ENCODE data around the gene DAPL1. TPM values are rescaled to one million over a fixed set of nuclear protein-coding genes. Genes with fewer than 3 reads are reported as not detected.

Gene DAPL1
- polyA plus RNA-seq, 1 experiment, result not detected

DNA sequence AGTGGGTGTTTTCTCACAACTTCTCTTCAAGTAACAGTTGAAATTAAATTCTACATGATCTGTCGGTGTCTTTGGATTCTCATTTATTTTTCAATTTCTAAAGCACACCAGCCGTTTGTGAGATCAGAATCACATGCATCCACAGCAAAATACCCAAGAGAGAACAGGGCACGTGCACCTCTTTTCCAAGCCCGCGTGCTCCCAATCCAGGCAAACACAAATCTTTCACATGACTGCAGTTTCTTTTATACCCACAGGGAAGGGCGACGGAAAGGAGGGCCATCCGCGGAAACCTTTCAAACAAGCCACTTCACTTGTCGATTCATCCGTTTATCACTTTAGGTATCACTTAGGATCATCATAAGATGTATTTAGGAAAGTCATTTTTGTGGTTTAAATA lies 13.0 kb upstream of the DAPL1 start:
- DNase-seq (ENCODE audit: low read depth), result no peak
- POLR2A ChIA-PET, result no interaction called here
- CTCF ChIA-PET, result interaction anchor here (1.9 kb wide), 1 partner anchor 26 kb away, joined by 6 read pairs; no protein-coding TSS in a partner anchor
- H3K36me3 ChIP-seq (ENCODE audit: control insufficient read depth, insufficient read depth, low read length), result no peaks in the 10 kb centered on the region
- no peaks in the 10 kb centered on the region for H3K27me3 ChIP-seq (ENCODE audit: control insufficient read depth, insufficient read depth, low read length)
- H3K4me3 ChIP-seq (ENCODE audit: low read depth, low read length), result no peak overlapping the region
- TF ChIP-seq, protein P1, sequence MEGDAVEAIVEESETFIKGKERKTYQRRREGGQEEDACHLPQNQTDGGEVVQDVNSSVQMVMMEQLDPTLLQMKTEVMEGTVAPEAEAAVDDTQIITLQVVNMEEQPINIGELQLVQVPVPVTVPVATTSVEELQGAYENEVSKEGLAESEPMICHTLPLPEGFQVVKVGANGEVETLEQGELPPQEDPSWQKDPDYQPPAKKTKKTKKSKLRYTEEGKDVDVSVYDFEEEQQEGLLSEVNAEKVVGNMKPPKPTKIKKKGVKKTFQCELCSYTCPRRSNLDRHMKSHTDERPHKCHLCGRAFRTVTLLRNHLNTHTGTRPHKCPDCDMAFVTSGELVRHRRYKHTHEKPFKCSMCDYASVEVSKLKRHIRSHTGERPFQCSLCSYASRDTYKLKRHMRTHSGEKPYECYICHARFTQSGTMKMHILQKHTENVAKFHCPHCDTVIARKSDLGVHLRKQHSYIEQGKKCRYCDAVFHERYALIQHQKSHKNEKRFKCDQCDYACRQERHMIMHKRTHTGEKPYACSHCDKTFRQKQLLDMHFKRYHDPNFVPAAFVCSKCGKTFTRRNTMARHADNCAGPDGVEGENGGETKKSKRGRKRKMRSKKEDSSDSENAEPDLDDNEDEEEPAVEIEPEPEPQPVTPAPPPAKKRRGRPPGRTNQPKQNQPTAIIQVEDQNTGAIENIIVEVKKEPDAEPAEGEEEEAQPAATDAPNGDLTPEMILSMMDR (IDR thresholded peaks at IDR 0.05; ENCODE audit: insufficient read depth, low read depth, low read length), result no peak

DNA sequence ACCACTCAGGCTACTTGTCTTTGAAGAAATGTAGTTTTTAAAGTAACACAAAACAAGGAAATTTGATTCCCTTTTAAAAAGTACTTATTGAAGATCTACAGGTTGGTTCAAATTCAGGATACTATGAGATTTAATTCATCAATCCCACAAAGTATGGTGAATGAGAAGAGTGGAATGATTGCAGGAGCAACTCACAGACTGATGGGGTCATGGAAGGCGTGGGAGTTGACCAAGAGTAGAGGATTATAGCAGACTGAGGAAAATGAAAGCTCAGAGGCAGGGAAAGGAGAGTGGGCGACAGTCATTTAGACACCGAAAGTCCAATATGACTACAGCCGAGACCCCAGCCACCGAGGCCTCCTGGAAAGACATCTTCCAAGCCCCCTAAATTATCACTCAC lies 12.5 kb upstream of the DAPL1 start:
- POLR2A ChIA-PET, result no interaction called here
- CTCF ChIA-PET, result interaction anchor here (0.6 to 1.9 kb wide), 2 partner anchors 27 to 37 kb away, joined by 4 to 6 read pairs; no protein-coding TSS in a partner anchor
- no peaks in the 10 kb centered on the region for H3K36me3 ChIP-seq (ENCODE audit: control insufficient read depth, insufficient read depth, low read length)
- no peaks in the 10 kb centered on the region for H3K27me3 ChIP-seq (ENCODE audit: control insufficient read depth, insufficient read depth, low read length)
- TF ChIP-seq, protein P1 (IDR thresholded peaks at IDR 0.05; ENCODE audit: insufficient read depth, low read depth, low read length), result no peak
- no peak for DNase-seq (ENCODE audit: low read depth)
- H3K4me3 ChIP-seq (ENCODE audit: low read depth, low read length), result no peak overlapping the region

GRCh38 chr2:158783923-158784322 lies 11.2 kb upstream of the DAPL1 start:
- ChIA-PET POLR2A (no interaction called here), CTCF (interaction anchor here (1.1 to 1.9 kb wide), 2 partner anchors 14 to 28 kb away, joined by 3 to 6 read pairs; no protein-coding TSS in a partner anchor)
- no peak for DNase-seq (ENCODE audit: low read depth)
- TF ChIP-seq, protein P1 (IDR thresholded peaks at IDR 0.05; ENCODE audit: insufficient read depth, low read depth, low read length), result no peak
- no peaks in the 10 kb centered on the region for H3K36me3 ChIP-seq (ENCODE audit: control insufficient read depth, insufficient read depth, low read length)
- H3K27me3 ChIP-seq (ENCODE audit: control insufficient read depth, insufficient read depth, low read length), result no peaks in the 10 kb centered on the region
- no peak overlapping the region for H3K4me3 ChIP-seq (ENCODE audit: low read depth, low read length)

DNA sequence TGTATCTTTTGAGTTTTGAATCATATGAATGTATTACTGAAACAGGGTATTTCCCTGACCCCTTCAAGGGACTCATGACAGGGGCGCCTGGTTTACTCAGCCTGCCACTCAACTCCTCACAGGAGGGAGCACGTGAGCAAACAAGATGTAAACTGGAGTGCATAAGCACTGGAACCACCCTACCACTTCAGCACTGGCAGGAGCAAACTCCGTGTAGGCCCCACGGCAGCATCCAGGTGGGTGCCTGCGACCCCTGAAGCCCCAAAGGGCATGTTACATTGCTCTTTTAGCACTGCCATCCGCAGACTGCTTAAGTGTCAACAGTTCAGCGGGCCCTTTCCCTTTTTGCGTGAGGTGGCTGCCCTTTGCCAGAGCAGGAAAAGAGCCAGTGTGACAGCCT lies 8.2 kb upstream of the DAPL1 start:
- Histone ChIP-seq H3K27me3 (ENCODE audit: control insufficient read depth, insufficient read depth, low read length) (no peaks in the 10 kb centered on the region), H3K4me3 (ENCODE audit: low read depth, low read length) (no peak overlapping the region), H3K36me3 (ENCODE audit: control insufficient read depth, insufficient read depth, low read length) (no peaks in the 10 kb centered on the region)
- DNase-seq (ENCODE audit: low read depth), result no peak
- TF ChIP-seq, protein P1 (IDR thresholded peaks at IDR 0.05; ENCODE audit: insufficient read depth, low read depth, low read length), result no peak
- CTCF ChIA-PET, result no interaction called here
- POLR2A ChIA-PET, result no interaction called here

- no peak for DNase-seq (ENCODE audit: low read depth)
- Histone ChIP-seq H3K4me3 (ENCODE audit: low read depth, low read length) (no peak overlapping the region), H3K36me3 (ENCODE audit: control insufficient read depth, insufficient read depth, low read length) (no peaks in the 10 kb centered on the region), H3K27me3 (ENCODE audit: control insufficient read depth, insufficient read depth, low read length) (no peaks in the 10 kb centered on the region; the same call in 1 of the 2 replicates)
- CTCF ChIA-PET, result interaction anchor here (1.1 kb wide), 1 partner anchor 35 kb away, joined by 3 read pairs; no protein-coding TSS in a partner anchor
- POLR2A ChIA-PET, result no interaction called here
- TF ChIP-seq, protein P1 (IDR thresholded peaks at IDR 0.05; ENCODE audit: insufficient read depth, low read depth, low read length), result no peak
These were observed 6.2 kb upstream of the DAPL1 start for GRCh38 chr2:158788951-158789350.
